Raji (cell line): ENCODE results near the gene WBP2NL.

Experiments
- POLR2A ChIP-seq: IDR thresholded peaks from 2 replicates; pipeline ENCODE4 v1.6.1; 2011; ENCODE audit warnings: low read depth, low read length, control low read depth; ENCODE audit not compliant: insufficient read depth

Gene WBP2NL

GRCh38 chr22:42072606-42073330 lies 74.2 kb downstream of the WBP2NL start:
- TF ChIP-seq POLR2A = no peak

GRCh38 chr22:42073621-42074041 lies 75.0 kb downstream of the WBP2NL start:
- no peak for TF ChIP-seq POLR2A

GRCh38 chr22:42074132-42074811 lies 75.7 kb downstream of the WBP2NL start, which contains the start of gene PHETA2:
TSS of gene PHETA2 (plus strand) at chr22:42074248. CDS start at chr22:42077294, 3,046 bp downstream.
- no peak for TF ChIP-seq POLR2A

GRCh38 chr22:42074846-42075676 lies 76.5 kb downstream of the WBP2NL start:
- no peak for TF ChIP-seq POLR2A

- no peak for TF ChIP-seq POLR2A
These were observed 78.3 kb downstream of the WBP2NL start for GRCh38 chr22:42076764-42077485.

- TF ChIP-seq POLR2A = no peak
These were observed 79.0 kb downstream of the WBP2NL start for GRCh38 chr22:42077486-42078125.
